Measurements from ENCODE around the gene KDELR1. TPM values are rescaled to one million over a fixed set of nuclear protein-coding genes. Genes with fewer than 3 reads are reported as not detected.

Gene KDELR1
- total RNA-seq, 1 experiment from 2014 or later, result 145 TPM

GRCh38 chr19:48351341-48351752 lies 40.0 kb downstream of the KDELR1 start:
- DNase-seq (ENCODE audit: low spot score), result peak; percentile 40
- in situ Hi-C loops (cut with HindIII; ENCODE audit: low sequenced_read_pairs), result no loop called here

- in situ Hi-C loops (cut with HindIII; ENCODE audit: low sequenced_read_pairs), result no loop called here
- no peak for DNase-seq (ENCODE audit: low spot score)
Observed at GRCh38 chr19:48350856-48351255, 40.5 kb downstream of the KDELR1 start.

GRCh38 chr19:48348737-48349136 lies 42.6 kb downstream of the KDELR1 start:
- DNase-seq (ENCODE audit: low spot score), result no peak
- in situ Hi-C loops (cut with HindIII; ENCODE audit: low sequenced_read_pairs), result no loop called here

- no peak for DNase-seq (ENCODE audit: low spot score)
- in situ Hi-C loops (cut with HindIII; ENCODE audit: low sequenced_read_pairs), result no loop called here
Observed at GRCh38 chr19:48348045-48348444, 43.3 kb downstream of the KDELR1 start.

GRCh38 chr19:48346191-48346590 lies 45.2 kb downstream of the KDELR1 start:
- in situ Hi-C loops (cut with HindIII; ENCODE audit: low sequenced_read_pairs), result no loop called here
- no peak for DNase-seq (ENCODE audit: low spot score)

- in situ Hi-C loops (cut with HindIII; ENCODE audit: low sequenced_read_pairs), result no loop called here
- no peak for DNase-seq (ENCODE audit: low spot score)
Observed at GRCh38 chr19:48344892-48345291, 46.5 kb downstream of the KDELR1 start.

- in situ Hi-C loops (cut with HindIII; ENCODE audit: low sequenced_read_pairs), result no loop called here
- no peak for DNase-seq (ENCODE audit: low spot score)
Observed at GRCh38 chr19:48342841-48343540, 48.4 kb downstream of the KDELR1 start.

- in situ Hi-C loops (cut with HindIII; ENCODE audit: low sequenced_read_pairs), result no loop called here
- no peak for DNase-seq (ENCODE audit: low spot score)
Observed at GRCh38 chr19:48342414-48342738, 49.0 kb downstream of the KDELR1 start.

GRCh38 chr19:48341515-48342413 lies 49.6 kb downstream of the KDELR1 start:
- in situ Hi-C loops (cut with HindIII; ENCODE audit: low sequenced_read_pairs), result no loop called here
- DNase-seq (ENCODE audit: low spot score), result no peak

- peak; percentile 32 for DNase-seq (ENCODE audit: low spot score)
- in situ Hi-C loops (cut with HindIII; ENCODE audit: low sequenced_read_pairs), result no loop called here
Observed at GRCh38 chr19:48340995-48341394, 50.4 kb downstream of the KDELR1 start.

- no peak for DNase-seq (ENCODE audit: low spot score)
- in situ Hi-C loops (cut with HindIII; ENCODE audit: low sequenced_read_pairs), result loop anchor here (10.0 kb wide), 1 partner anchor 74 kb away; no protein-coding TSS in a partner anchor
Observed at GRCh38 chr19:48338802-48339503, 52.4 kb downstream of the KDELR1 start.

- in situ Hi-C loops (cut with HindIII; ENCODE audit: low sequenced_read_pairs), result loop anchor here (10.0 kb wide), 1 partner anchor 74 kb away; no protein-coding TSS in a partner anchor
- no peak for DNase-seq (ENCODE audit: low spot score)
Observed at GRCh38 chr19:48338253-48338755, 53.0 kb downstream of the KDELR1 start.

GRCh38 chr19:48333467-48334384 lies 57.6 kb downstream of the KDELR1 start:
- in situ Hi-C loops (cut with HindIII; ENCODE audit: low sequenced_read_pairs), result loop anchor here (10.0 kb wide), 1 partner anchor 69 kb away; no protein-coding TSS in a partner anchor
- DNase-seq (ENCODE audit: low spot score), result peak; percentile 51

- in situ Hi-C loops (cut with HindIII; ENCODE audit: low sequenced_read_pairs), result loop anchor here (10.0 kb wide), 1 partner anchor 68 kb away; no protein-coding TSS in a partner anchor
- DNase-seq (ENCODE audit: low spot score), result peak; percentile 99
Observed at GRCh38 chr19:48332662-48333466, 58.5 kb downstream of the KDELR1 start.

All from G401 (cell line).